HUES6 (cell line): Measurements from ENCODE around the gene LAMA2.

Source experiments
- H3K27ac ChIP-seq: 2 replicates; pipeline ENCODE4 v1.7.0; 2013; ENCODE audit warnings: low read depth, mild to moderate bottlenecking, low read length, inconsistent platforms
- H3K27me3 ChIP-seq: 2 replicates; pipeline ENCODE4 v1.6.1; 2013; ENCODE audit warnings: low read length; ENCODE audit not compliant: control insufficient read depth, insufficient read depth
- H3K36me3 ChIP-seq: 2 replicates; pipeline ENCODE4 v1.6.1; 2013; ENCODE audit warnings: low read length; ENCODE audit not compliant: control insufficient read depth, insufficient read depth
- H3K4me1 ChIP-seq: 2 replicates; pipeline ENCODE4 v1.6.1; 2013; ENCODE audit warnings: low read length; ENCODE audit not compliant: control insufficient read depth, insufficient read depth
- H3K4me3 ChIP-seq: 2 replicates; pipeline ENCODE4 v1.5.1; 2013; ENCODE audit warnings: low read depth, low read length
- H3K9ac ChIP-seq: one replicate; pipeline ENCODE4 v1.6.1; 2013; ENCODE audit warnings: mild to moderate bottlenecking, low read length
- H3K9me3 ChIP-seq: 2 replicates; pipeline ENCODE4 v1.6.1; 2013; ENCODE audit warnings: low read depth, low read length; ENCODE audit not compliant: control insufficient read depth, insufficient read depth

The LAMA2 gene

GRCh38 chr6:129552413-129552812 is 669.5 kb downstream of the LAMA2 start:
- Histone ChIP-seq H3K4me1 (peaks cover 2% of the 10 kb centered on the region; the same call in 1 of the 2 replicates), H3K36me3 (no peaks in the 10 kb centered on the region), H3K27ac (no peak overlapping the region), H3K27me3 (no peaks in the 10 kb centered on the region), H3K9ac (no peak overlapping the region), H3K4me3 (no peak overlapping the region), H3K9me3 (no peaks in the 10 kb centered on the region)

GRCh38 chr6:129555206-129555832 is 672.4 kb downstream of the LAMA2 start:
- Histone ChIP-seq H3K4me1 (peaks cover 2% of the 10 kb centered on the region; the same call in 1 of the 2 replicates), H3K9me3 (no peaks in the 10 kb centered on the region), H3K4me3 (no peak overlapping the region), H3K36me3 (no peaks in the 10 kb centered on the region), H3K27ac (no peak overlapping the region), H3K9ac (no peak overlapping the region), H3K27me3 (no peaks in the 10 kb centered on the region)

- Histone ChIP-seq H3K4me1 (peaks cover 2% of the 10 kb centered on the region; the same call in 1 of the 2 replicates), H3K9ac (no peak overlapping the region), H3K4me3 (no peak overlapping the region), H3K9me3 (no peaks in the 10 kb centered on the region), H3K27ac (no peak overlapping the region), H3K27me3 (no peaks in the 10 kb centered on the region), H3K36me3 (no peaks in the 10 kb centered on the region)
These were observed 675.3 kb downstream of the LAMA2 start for GRCh38 chr6:129558248-129558647.

GRCh38 chr6:129565366-129565765 is 682.4 kb downstream of the LAMA2 start:
- peaks cover 5% of the 10 kb centered on the region; the same call in 1 of the 2 replicates for H3K4me1 ChIP-seq
- no peaks in the 10 kb centered on the region for H3K36me3 ChIP-seq
- H3K27me3 ChIP-seq: no peaks in the 10 kb centered on the region
- no peaks in the 10 kb centered on the region for H3K9me3 ChIP-seq
- H3K4me3 ChIP-seq: no peak overlapping the region
- no peak overlapping the region for H3K27ac ChIP-seq
- no peak overlapping the region for H3K9ac ChIP-seq

- no peaks in the 10 kb centered on the region for H3K27me3 ChIP-seq
- H3K4me1 ChIP-seq: peaks cover 5% of the 10 kb centered on the region; the same call in 1 of the 2 replicates
- H3K36me3 ChIP-seq: no peaks in the 10 kb centered on the region
- no peak overlapping the region for H3K4me3 ChIP-seq
- H3K9ac ChIP-seq: no peak overlapping the region
- H3K27ac ChIP-seq: no peak overlapping the region
- no peaks in the 10 kb centered on the region for H3K9me3 ChIP-seq
These were observed 682.9 kb downstream of the LAMA2 start for GRCh38 chr6:129565811-129566210.
